IPS-18a (cell line): Measurements from ENCODE around the gene ZFAND6.

Experiments used
- H3K27ac ChIP-seq: one replicate; pipeline ENCODE4 v1.5.1; 2013; ENCODE audit warnings: low read length
- H3K27me3 ChIP-seq: one replicate; pipeline ENCODE4 v1.6.1; 2013; ENCODE audit warnings: mild to moderate bottlenecking, low read length; ENCODE audit not compliant: control insufficient read depth, insufficient read depth
- H3K36me3 ChIP-seq: one replicate; pipeline ENCODE4 v1.6.1; 2013; ENCODE audit warnings: low read depth, low read length; ENCODE audit not compliant: control insufficient read depth
- H3K4me1 ChIP-seq: one replicate; pipeline ENCODE4 v1.6.1; 2013; ENCODE audit warnings: low read depth, low read length; ENCODE audit not compliant: control insufficient read depth
- H3K4me3 ChIP-seq: one replicate; pipeline ENCODE4 v1.5.1; 2013; ENCODE audit warnings: low read length
- H3K9ac ChIP-seq: one replicate; pipeline ENCODE4 v1.6.1; 2013; ENCODE audit warnings: mild to moderate bottlenecking, low read length, moderate library complexity
- H3K9me3 ChIP-seq: one replicate; pipeline ENCODE4 v1.6.1; 2013; ENCODE audit warnings: low read depth, low read length; ENCODE audit not compliant: control insufficient read depth

ZFAND6 gene

DNA sequence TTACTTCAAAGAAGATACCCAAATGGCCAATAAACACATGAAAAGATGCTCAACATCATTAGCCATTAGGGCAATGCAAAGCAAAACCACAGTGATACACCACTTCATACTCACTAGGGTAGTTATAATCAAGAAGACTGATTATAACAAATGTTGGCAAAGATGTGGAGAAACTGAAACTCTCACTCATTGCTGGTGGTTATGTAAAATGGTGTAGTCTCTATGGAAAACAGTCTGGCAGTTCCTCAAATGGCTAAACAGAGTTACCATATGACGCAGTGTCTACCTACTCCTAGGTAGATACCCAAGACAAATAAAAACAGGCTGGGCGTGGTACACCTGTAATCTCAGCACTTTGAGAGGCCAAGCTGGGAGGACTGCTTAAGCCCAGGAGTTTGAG lies 3.5 kb upstream of the ZFAND6 start:
- Histone ChIP-seq H3K9me3 (no peaks in the 10 kb centered on the region), H3K4me3 (no peak overlapping the region), H3K27ac (no peak overlapping the region), H3K36me3 (no peaks in the 10 kb centered on the region), H3K27me3 (no peaks in the 10 kb centered on the region), H3K9ac (no peak overlapping the region), H3K4me1 (peaks cover 12% of the 10 kb centered on the region)

GRCh38 chr15:80058044-80058443 lies 1.4 kb upstream of the ZFAND6 start:
- Histone ChIP-seq H3K4me1 (peaks cover 29% of the 10 kb centered on the region), H3K36me3 (no peaks in the 10 kb centered on the region), H3K27me3 (no peaks in the 10 kb centered on the region), H3K9me3 (no peaks in the 10 kb centered on the region), H3K9ac (no peak overlapping the region), H3K27ac (no peak overlapping the region), H3K4me3 (peak overlapping the region; percentile 96)

DNA sequence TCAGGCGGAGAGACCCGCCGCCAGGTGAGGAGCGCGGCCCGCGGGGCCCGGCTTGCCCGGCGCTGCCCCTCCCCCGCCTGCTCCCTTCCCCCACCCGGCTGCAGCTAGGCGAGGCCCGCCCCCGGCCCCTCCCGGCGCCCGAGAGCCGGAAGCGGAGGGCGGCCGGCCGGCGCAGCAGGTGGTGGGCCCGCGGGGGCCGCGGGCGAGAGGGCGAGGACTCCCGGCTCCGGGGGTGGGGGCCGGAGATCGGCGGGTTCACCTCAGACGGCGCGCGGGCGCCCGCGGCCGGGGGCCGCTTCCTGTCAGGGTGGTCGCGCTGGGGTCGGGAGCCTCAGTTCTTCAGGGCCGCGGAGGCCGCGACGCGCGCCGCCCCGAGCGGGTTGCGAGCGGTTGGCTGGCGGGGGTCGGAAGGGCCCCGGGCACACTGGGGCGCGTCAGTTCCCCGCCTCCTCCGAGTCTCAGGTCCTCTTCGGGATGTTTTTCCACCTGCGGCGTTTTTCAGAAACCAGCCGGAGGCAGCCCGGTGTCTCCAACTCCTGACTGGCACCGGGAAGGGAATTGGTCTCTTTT lies 395 bp downstream of the ZFAND6 start:
- Histone ChIP-seq H3K27ac (peak overlapping the region; percentile 86), H3K4me1 (peaks cover 36% of the 10 kb centered on the region), H3K4me3 (peak overlapping the region; percentile 96), H3K36me3 (no peaks in the 10 kb centered on the region), H3K9me3 (no peaks in the 10 kb centered on the region), H3K27me3 (no peaks in the 10 kb centered on the region), H3K9ac (peak overlapping the region; percentile 92)

GRCh38 chr15:80060356-80061006 lies 1.0 kb downstream of the ZFAND6 start:
- peak overlapping the region; percentile 92 for H3K9ac ChIP-seq
- no peaks in the 10 kb centered on the region for H3K9me3 ChIP-seq
- no peaks in the 10 kb centered on the region for H3K36me3 ChIP-seq
- no peaks in the 10 kb centered on the region for H3K27me3 ChIP-seq
- peak overlapping the region; percentile 96 for H3K4me3 ChIP-seq
- peak overlapping the region; percentile 86 for H3K27ac ChIP-seq
- H3K4me1 ChIP-seq, result peaks cover 36% of the 10 kb centered on the region

GRCh38 chr15:80061582-80061981 lies 2.1 kb downstream of the ZFAND6 start:
- no peaks in the 10 kb centered on the region for H3K9me3 ChIP-seq
- H3K4me1 ChIP-seq, result peaks cover 36% of the 10 kb centered on the region
- H3K9ac ChIP-seq, result peak overlapping the region; percentile 92
- no peak overlapping the region for H3K27ac ChIP-seq
- H3K27me3 ChIP-seq, result no peaks in the 10 kb centered on the region
- H3K36me3 ChIP-seq, result no peaks in the 10 kb centered on the region
- peak overlapping the region; percentile 96 for H3K4me3 ChIP-seq

DNA sequence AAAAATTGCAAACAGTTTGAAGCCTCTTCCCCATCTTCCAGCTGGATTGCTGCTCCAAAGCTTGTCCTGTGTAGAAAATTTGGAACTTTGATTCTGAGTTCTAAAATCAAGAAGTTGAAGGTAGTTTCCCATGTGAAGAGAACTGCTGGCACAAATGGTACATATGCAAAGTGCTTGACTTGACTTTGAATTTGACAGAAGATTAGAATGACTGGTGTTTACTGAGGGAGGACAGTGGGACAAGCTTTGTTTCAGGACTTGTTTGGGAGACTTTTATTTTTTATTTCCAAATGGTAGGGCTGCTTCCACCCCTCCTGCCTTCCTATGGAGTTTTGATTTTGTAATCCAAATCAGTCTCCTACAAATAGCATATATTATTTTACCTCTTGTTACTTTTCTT lies 7.4 kb downstream of the ZFAND6 start:
- Histone ChIP-seq H3K4me3 (no peak overlapping the region), H3K36me3 (no peaks in the 10 kb centered on the region), H3K27ac (no peak overlapping the region), H3K27me3 (no peaks in the 10 kb centered on the region), H3K9me3 (no peaks in the 10 kb centered on the region), H3K9ac (no peak overlapping the region), H3K4me1 (peaks cover 34% of the 10 kb centered on the region)

DNA sequence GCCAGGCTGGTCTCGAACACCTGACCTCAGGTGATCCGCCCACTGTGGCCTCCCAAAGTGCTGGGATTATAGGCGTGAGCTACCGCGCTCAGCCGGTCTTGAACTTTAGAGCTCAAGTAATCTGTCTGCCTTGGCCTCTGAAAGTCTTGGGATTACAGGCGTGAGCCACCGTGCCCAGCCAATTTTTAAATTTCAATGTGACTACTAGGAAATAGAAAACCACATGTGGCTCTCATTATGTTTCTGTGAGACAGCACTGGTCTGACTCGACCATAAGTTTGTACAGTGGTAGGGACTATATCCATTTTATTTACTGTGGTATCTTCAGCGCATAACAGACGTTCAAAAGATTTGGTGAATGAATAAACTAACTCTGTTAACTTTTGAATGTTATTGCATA lies 9.1 kb downstream of the ZFAND6 start:
- H3K9me3 ChIP-seq, result no peaks in the 10 kb centered on the region
- no peak overlapping the region for H3K4me3 ChIP-seq
- H3K36me3 ChIP-seq, result no peaks in the 10 kb centered on the region
- H3K9ac ChIP-seq, result no peak overlapping the region
- H3K27me3 ChIP-seq, result no peaks in the 10 kb centered on the region
- H3K4me1 ChIP-seq, result peaks cover 33% of the 10 kb centered on the region
- no peak overlapping the region for H3K27ac ChIP-seq

GRCh38 chr15:80070840-80071239 lies 11.4 kb downstream of the ZFAND6 start:
- H3K4me3 ChIP-seq, result no peak overlapping the region
- H3K27me3 ChIP-seq, result no peaks in the 10 kb centered on the region
- H3K27ac ChIP-seq, result no peak overlapping the region
- no peaks in the 10 kb centered on the region for H3K9me3 ChIP-seq
- H3K36me3 ChIP-seq, result no peaks in the 10 kb centered on the region
- H3K4me1 ChIP-seq, result peaks cover 41% of the 10 kb centered on the region
- H3K9ac ChIP-seq, result peak overlapping the region; percentile 18

- H3K4me3 ChIP-seq, result peak overlapping the region; percentile 75
- H3K4me1 ChIP-seq, result peaks cover 49% of the 10 kb centered on the region
- peak overlapping the region; percentile 18 for H3K9ac ChIP-seq
- H3K36me3 ChIP-seq, result no peaks in the 10 kb centered on the region
- no peak overlapping the region for H3K27ac ChIP-seq
- H3K9me3 ChIP-seq, result no peaks in the 10 kb centered on the region
- no peaks in the 10 kb centered on the region for H3K27me3 ChIP-seq
Observed at GRCh38 chr15:80071652-80072051, 12.2 kb downstream of the ZFAND6 start.

DNA sequence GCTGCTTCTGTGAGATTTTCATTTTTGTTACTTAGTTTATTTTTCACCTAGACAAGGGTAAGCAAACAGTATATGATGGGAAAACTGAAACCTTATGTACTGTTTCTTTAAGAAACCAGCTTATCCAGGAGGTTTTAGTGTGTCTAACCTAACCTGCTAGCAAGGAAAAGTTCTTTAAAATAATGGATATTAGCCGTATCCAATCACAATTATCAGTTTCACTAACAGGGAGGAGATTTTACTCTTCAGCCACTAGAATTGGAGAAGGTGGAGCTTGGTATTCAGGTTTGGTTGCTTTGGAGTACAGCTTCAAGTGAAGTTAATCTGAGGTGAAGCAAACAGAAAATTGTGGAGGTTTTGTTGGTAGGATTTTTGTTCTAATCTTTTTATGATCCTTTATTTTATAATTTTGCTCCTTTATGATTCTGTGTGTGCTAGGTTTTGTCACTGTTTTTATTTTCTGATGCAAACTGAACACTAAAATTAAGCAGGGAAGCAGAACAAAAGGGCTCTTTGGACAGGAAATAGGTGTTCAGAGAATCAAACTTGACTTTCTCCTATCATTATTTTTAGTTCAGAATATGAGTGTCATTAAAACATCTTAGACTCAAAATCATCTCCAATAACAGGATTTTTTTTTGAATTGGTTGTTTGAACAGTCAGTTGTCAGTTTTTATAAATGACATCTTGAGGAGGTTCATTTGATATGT lies 13.0 kb downstream of the ZFAND6 start:
- H3K4me3 ChIP-seq, result peak overlapping the region; percentile 75
- H3K9me3 ChIP-seq, result no peaks in the 10 kb centered on the region
- H3K36me3 ChIP-seq, result no peaks in the 10 kb centered on the region
- H3K4me1 ChIP-seq, result peaks cover 48% of the 10 kb centered on the region
- H3K27me3 ChIP-seq, result no peaks in the 10 kb centered on the region
- H3K27ac ChIP-seq, result no peak overlapping the region
- H3K9ac ChIP-seq, result peak overlapping the region; percentile 46

DNA sequence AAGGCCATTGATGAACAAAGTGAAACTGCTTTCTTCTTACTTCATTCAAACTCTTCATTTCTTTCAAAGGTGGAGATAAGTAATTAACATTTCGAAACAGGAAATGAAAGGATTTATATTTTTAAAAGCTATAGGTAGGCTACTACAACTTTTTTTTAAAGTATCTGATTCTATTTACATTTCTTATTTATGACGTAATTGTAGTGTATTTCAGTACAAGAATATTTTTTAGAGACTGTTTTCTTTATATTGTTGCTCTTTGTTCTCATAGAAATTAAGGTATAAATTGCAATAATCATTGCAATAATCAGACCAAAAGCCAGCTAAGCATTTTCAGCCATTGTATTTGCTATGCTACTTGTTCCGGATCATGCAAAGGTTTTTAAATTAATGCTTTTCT lies 13.7 kb downstream of the ZFAND6 start:
- Histone ChIP-seq H3K36me3 (no peaks in the 10 kb centered on the region), H3K27ac (no peak overlapping the region), H3K4me3 (no peak overlapping the region), H3K4me1 (peaks cover 48% of the 10 kb centered on the region), H3K9ac (no peak overlapping the region), H3K27me3 (no peaks in the 10 kb centered on the region), H3K9me3 (no peaks in the 10 kb centered on the region)
